ENCODE results near the gene CASK.
"Not testable (repeated sequence)": the region's sequence is repeated elsewhere in the genome, so short reads cannot be mapped to it uniquely, and the experiment has no call there.

- TF ChIP-seq POLR2AphosphoS5 (IDR thresholded peaks at IDR 0.05; ENCODE audit: insufficient read depth in 1 of 2, low read depth in 1 of 2); POLR2A (IDR thresholded peaks at IDR 0.05): not testable (repeated sequence)
These were observed 277.2 kb downstream of the CASK start for GRCh38 chrX:41646201-41646600.
